ENCODE data around the gene SHBG.
"Not testable (repeated sequence)": the region's sequence is repeated elsewhere in the genome, so short reads cannot be mapped to it uniquely, and the experiment has no call there.

The SHBG gene

DNA sequence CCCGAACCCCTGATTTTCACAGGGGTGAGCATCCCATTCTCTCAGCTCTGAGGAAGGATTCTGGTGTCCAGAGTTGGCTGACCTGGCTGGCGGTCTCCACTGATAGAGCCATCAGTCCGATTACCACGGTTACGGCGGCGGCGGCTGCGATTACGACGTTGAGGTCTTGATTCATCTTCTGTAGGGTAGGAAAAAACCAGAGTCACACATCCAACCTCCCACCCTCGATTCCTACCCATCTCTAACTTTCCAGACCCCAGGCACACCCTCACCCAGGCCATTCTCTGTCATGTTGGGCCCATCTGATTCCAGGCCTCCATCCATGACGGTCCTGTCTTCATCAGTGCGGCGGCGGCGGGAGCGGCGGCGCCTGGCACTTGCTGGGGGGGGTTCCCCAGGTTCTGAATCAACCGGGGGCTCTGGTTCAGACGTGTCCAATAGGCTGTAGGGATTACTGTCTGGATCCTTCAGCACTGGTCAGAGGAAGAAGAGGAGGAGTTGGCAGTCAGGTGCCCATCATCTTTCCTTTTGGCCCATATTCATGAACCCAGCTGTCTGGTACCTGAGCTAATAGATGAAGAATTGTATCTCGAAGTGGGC lies 37.4 kb upstream of the SHBG start:
- H3K4me3 Mint-ChIP-seq, result no peak overlapping the region
- H3K36me3 Mint-ChIP-seq, result peaks cover 12% of the 10 kb centered on the region
- no peak overlapping the region for H3K27ac Mint-ChIP-seq

DNA sequence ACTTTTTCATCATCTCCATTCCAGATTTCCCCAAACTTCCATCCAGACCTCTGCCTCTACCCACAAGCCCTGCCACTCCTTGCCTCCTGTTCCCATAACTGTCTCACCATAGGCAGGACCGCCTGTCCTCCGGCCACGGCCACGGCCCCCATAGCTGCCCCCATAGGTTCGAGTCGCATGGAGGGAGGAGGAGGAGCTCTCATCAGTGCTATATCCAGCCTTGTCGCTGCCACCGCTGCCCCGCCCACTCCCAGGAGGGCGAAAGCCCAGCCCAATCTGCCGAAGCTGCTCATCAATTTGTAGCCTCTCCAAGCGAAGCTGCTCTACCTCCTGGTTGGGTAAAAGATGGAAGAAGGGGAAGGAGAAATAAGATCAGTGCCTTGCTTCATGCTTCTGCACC lies 36.6 kb upstream of the SHBG start:
- H3K4me1 Mint-ChIP-seq (ENCODE audit: low read depth), result peaks cover 2% of the 10 kb centered on the region
- no peaks in the 10 kb centered on the region for H3K27me3 Mint-ChIP-seq
- no peak overlapping the region for H3K27ac Mint-ChIP-seq
- peaks cover 12% of the 10 kb centered on the region for H3K36me3 Mint-ChIP-seq
- H3K4me3 Mint-ChIP-seq, result no peak overlapping the region
- H3K9me3 Mint-ChIP-seq (ENCODE audit: low read depth), result no peaks in the 10 kb centered on the region

More for the DNA sequence above, 37.4 kb upstream of the SHBG start:
- Mint-ChIP-seq H3K27me3 (no peaks in the 10 kb centered on the region), H3K9me3 (ENCODE audit: low read depth) (no peaks in the 10 kb centered on the region), H3K4me1 (ENCODE audit: low read depth) (peaks cover 3% of the 10 kb centered on the region)

DNA sequence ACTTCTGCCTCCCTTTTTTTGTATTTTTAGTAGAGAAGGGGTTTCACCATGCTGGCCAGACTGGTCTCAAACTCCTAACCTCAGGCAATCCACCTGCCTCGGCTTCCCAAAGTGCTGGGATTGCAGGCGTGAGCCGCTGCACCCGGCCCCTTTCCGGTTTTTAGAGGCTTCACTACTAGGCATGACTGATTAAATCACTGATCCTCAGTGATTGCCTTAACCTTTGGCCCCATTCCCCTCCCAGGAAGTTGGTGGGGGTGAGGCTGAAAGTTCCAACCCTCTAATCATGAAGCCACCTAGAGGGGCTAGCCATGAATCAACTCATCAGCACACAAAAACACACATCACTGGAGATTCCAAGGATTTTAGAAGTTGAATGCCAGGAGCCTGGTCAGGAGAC lies 32.4 kb upstream of the SHBG start:
- not testable (repeated sequence) for H3K4me3 Mint-ChIP-seq; H3K4me1 Mint-ChIP-seq (ENCODE audit: low read depth); H3K27ac Mint-ChIP-seq; H3K9me3 Mint-ChIP-seq (ENCODE audit: low read depth); H3K27me3 Mint-ChIP-seq
- peaks cover 14% of the 10 kb centered on the region for H3K36me3 Mint-ChIP-seq

DNA sequence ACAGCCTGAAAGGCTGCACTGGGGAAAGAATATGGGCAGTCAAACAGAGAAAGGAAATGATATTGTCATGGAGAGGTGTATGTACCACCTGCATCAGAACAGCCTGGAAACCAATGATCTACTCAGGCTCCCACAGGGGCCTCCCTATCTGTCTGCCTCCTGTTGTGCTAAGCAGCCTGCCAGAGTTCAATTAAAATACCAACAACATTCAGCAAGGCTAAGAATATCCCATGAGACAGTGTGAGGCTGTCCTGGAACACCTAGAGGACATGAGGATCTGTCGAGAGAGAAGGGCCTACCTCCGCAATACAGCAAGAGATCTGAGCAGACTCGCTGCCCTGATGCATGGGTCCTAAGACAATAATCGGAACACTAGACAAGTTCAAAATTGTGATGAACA lies 23.7 kb upstream of the SHBG start:
- peak overlapping the region; percentile 61 for H3K27ac Mint-ChIP-seq
- H3K36me3 Mint-ChIP-seq, result peaks cover 9% of the 10 kb centered on the region
- H3K27me3 Mint-ChIP-seq, result no peaks in the 10 kb centered on the region
- no peak overlapping the region for H3K4me3 Mint-ChIP-seq
- H3K4me1 Mint-ChIP-seq (ENCODE audit: low read depth), result peaks cover 17% of the 10 kb centered on the region
- H3K9me3 Mint-ChIP-seq (ENCODE audit: low read depth), result no peaks in the 10 kb centered on the region

DNA sequence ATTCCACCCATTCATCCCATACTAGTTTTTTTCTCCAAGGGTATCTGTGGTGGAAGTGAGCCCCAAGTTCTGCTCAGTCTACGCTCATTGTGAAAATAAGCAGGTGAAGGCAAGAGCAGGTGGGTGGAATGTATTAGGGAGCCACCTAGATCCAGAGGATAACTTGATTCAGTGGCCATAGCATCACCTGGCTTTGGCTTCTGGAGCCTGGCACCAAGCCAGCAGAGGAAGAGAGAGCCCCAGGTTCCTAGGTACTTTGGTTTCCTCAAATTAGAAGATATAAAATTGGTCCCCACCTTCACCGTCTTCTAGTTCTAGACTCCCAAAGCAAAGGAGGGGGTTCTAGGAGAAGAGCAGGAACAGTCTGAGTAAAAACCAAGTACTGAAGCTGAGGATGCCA lies 19.3 kb upstream of the SHBG start:
- Mint-ChIP-seq H3K9me3 (ENCODE audit: low read depth) (no peaks in the 10 kb centered on the region), H3K27ac (no peak overlapping the region), H3K4me1 (ENCODE audit: low read depth) (peaks cover 41% of the 10 kb centered on the region), H3K27me3 (no peaks in the 10 kb centered on the region), H3K36me3 (peaks cover 9% of the 10 kb centered on the region), H3K4me3 (peak overlapping the region; percentile 48)

DNA sequence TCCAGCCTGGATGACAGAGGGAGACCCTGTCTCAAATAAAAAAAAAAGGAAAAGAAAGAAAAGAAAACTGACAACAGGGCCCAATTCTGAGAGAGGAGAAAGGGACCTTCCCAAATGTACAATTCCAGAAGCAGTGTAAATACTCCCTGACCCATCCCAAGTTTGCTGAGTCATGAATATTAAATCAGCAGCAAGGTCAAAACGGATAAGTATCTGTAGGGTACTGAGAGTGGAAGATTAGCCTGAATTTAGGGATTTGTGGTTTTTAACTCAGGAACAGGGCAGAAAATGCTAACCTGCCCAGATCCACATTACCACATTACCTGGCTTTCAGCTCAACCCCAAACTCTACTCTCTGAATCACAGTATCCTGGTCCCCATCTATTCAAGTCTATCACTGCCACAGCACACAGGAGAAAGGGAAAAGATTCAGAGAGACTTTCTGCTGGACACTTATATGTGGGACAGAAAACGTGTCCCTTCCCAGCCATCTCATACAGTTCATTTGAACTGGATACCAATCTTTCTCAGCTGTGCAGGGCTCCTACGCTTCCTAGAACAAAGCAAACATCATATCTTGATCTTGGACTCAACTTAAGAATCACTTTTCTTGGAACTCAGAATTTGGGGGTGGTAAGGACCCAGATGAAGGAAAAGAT lies 18.2 kb upstream of the SHBG start:
- Mint-ChIP-seq H3K36me3 (peaks cover 3% of the 10 kb centered on the region), H3K4me1 (ENCODE audit: low read depth) (peaks cover 38% of the 10 kb centered on the region), H3K9me3 (ENCODE audit: low read depth) (no peaks in the 10 kb centered on the region), H3K27ac (peak overlapping the region; percentile 7), H3K4me3 (peak overlapping the region; percentile 95), H3K27me3 (no peaks in the 10 kb centered on the region)

DNA sequence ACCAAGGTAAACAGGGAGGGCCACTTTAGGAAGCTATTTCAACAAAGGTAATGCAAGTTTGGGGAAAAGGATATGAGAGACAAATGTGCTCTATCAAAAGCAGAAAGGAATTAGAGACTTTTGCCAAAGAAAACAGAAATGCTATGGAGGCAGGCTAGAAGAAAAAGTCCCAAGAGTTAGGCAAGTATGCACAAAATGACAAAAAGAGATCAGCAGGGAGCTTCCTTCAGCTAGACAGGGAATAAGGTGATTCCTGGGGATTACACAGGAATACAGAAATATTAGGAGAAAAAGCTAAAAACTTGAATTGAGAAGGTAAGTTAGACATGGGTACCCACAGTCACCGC lies 17.7 kb upstream of the SHBG start:
- Mint-ChIP-seq H3K4me1 (ENCODE audit: low read depth) (peaks cover 38% of the 10 kb centered on the region), H3K9me3 (ENCODE audit: low read depth) (no peaks in the 10 kb centered on the region), H3K27me3 (no peaks in the 10 kb centered on the region), H3K4me3 (peak overlapping the region; percentile 95), H3K36me3 (peaks cover 3% of the 10 kb centered on the region), H3K27ac (peak overlapping the region; percentile 7)

DNA sequence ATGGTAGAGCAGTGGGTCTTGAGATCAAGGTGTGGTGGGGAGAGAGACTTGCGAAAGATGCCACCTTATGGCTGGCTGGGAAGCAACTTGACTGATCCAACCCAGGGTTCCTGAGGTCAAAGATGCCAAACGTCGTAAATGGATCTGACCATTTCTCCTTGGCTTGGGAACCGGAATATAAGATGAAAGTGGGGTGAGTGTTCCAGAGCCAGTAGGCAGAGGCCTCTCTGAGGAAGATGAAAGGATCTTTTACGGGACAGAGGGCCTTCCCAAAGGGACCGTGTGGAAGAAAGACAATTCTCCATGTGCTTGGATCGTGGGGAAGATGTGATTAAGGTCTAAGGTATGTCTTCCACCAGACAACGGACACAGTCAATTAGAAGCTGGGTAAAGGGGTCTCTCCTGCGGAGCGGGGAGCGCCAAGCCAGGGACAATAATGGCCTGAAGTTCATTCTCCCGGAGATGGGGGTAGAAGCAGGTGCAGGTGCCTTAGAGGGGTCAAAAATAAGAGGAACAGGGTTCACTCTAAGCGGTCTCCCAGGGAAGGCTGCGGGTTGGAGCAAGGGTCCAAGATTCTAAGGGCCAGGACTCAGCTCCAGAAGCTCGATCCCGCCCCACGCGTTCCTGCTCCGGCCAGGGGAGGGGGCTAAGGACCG lies 16.0 kb upstream of the SHBG start:
- H3K27me3 Mint-ChIP-seq, result no peaks in the 10 kb centered on the region
- no peaks in the 10 kb centered on the region for H3K9me3 Mint-ChIP-seq (ENCODE audit: low read depth)
- peaks cover 3% of the 10 kb centered on the region for H3K36me3 Mint-ChIP-seq
- peaks cover 38% of the 10 kb centered on the region for H3K4me1 Mint-ChIP-seq (ENCODE audit: low read depth)
- peak overlapping the region; percentile 95 for H3K4me3 Mint-ChIP-seq
- H3K27ac Mint-ChIP-seq, result peak overlapping the region; percentile 92

DNA sequence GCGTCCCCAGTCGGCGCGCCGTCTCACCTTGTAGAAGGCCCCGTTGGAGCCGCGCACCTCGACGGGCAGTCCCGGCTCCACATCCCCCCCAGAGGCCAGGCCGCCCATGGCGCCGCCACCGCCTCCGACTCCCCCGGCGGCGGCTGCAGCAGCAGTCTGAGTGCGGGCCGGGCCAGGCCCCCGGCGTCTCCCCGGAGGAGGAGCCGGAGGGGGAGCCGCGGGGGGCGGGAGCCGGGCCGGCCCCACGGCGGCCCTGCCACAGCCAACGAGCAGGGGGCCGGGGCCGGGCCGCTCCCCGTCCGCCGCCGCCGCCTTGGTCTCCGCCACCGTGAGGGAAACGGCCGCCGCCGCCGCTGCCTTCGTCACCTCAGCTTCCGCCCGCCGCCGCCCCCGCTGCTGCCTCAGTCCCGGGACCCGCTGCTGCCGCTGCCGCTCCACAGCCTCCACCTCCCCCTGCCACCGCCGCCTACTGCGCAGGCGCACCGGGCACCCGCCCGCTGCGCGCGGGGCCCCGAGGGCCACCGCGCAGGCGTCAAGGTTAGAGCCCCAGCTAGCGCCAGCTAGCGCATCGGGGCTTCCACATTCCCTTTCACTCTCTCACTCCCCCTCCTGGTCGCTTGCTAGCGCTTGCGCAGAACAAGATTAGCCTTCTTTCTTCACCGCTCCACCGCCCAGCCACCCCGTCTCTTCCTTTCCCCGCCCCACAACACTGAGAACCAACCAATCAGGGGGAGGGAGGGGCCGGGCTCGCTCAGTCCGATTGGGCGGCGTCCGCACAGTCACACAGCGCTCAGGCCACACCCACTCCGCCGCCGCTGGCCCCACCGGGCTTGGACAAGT lies 15.3 kb upstream of the SHBG start, which contains the start of gene FXR2:
TSS of gene FXR2 (minus strand) at position 473 of the 840 bp plus-strand sequence. CDS start at position 108, 365 bp downstream.
- Mint-ChIP-seq H3K4me1 (ENCODE audit: low read depth) (peaks cover 33% of the 10 kb centered on the region), H3K4me3 (peak within 1 kb of the TSS; percentile 95), H3K27me3 (no peaks in the 10 kb centered on the region), H3K36me3 (peaks cover 3% of the 10 kb centered on the region), H3K27ac (peak within 1 kb of the TSS; percentile 92), H3K9me3 (ENCODE audit: low read depth) (no peaks in the 10 kb centered on the region)

DNA sequence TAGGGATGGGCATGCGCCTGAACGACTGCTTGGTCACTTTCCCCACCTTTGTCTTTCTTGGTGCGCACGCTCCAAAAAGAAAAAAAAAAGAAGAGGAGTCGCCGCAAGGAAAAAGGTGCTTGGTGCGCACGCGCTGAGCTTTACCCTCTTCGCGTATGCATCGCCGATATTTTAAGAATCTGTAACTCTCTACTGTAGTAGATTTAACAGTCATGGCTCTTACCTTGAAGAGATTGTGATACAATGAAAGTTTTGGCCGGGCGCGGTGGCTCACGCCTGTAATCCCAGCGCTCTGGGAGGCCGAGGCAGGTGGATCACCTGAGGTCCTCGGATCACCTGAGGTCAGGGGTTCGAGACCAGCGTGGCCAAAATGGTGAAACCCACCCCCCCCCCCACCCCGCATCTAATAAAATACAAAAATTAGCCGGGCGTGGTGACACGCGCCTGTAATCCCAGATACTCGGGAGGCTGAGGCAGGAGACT lies 14.6 kb upstream of the SHBG start:
- Mint-ChIP-seq H3K9me3 (ENCODE audit: low read depth) (no peaks in the 10 kb centered on the region), H3K4me1 (ENCODE audit: low read depth) (peaks cover 31% of the 10 kb centered on the region), H3K36me3 (peaks cover 3% of the 10 kb centered on the region), H3K27me3 (no peaks in the 10 kb centered on the region), H3K27ac (peak overlapping the region; percentile 85), H3K4me3 (peak overlapping the region; percentile 83)

DNA sequence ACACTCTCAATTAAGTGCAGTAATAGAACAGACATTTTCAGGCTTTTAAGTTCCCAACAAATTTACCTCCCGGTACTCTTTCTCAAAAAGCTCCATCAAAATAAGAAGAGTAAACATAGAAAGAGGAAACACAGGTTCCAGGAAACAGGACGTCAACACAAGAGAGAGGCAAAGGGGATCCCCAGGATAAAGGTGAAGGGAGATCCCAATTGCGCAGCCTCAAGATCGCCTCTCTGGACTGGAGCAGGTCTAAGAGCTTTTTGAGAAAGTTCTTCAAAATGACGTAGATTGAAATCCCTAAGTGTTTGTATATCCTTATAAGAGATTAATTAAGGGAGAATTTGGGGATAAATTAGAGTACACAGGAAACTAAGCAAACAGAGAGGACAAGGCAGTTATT lies 11.3 kb upstream of the SHBG start:
- H3K4me1 Mint-ChIP-seq (ENCODE audit: low read depth), result peaks cover 4% of the 10 kb centered on the region
- no peaks in the 10 kb centered on the region for H3K27me3 Mint-ChIP-seq
- no peaks in the 10 kb centered on the region for H3K36me3 Mint-ChIP-seq
- no peaks in the 10 kb centered on the region for H3K9me3 Mint-ChIP-seq (ENCODE audit: low read depth)
- no peak overlapping the region for H3K4me3 Mint-ChIP-seq
- H3K27ac Mint-ChIP-seq, result no peak overlapping the region

DNA sequence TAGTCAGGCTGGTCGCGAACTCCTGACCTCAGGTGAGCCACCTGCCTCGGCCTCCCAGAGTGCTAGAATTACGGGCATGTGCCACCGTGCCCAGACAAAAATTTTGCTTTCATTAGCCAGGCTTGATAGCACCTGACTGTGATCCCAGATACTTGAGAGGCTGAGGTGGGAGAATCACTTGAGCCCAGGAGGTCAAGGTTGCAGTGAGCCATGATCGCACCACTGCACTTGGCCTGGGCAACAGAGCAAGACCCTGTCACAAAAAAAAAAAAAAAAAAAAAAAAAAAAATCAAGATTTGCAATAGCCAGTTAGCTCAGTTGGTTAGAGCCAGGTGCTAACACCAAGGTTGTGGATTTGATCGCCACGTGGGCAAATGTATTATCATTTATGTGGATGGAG lies 9.1 kb upstream of the SHBG start:
- Mint-ChIP-seq H3K4me3 (no peak overlapping the region), H3K36me3 (no peaks in the 10 kb centered on the region), H3K4me1 (ENCODE audit: low read depth) (no peaks in the 10 kb centered on the region), H3K27ac (no peak overlapping the region), H3K9me3 (ENCODE audit: low read depth) (no peaks in the 10 kb centered on the region), H3K27me3 (no peaks in the 10 kb centered on the region)

DNA sequence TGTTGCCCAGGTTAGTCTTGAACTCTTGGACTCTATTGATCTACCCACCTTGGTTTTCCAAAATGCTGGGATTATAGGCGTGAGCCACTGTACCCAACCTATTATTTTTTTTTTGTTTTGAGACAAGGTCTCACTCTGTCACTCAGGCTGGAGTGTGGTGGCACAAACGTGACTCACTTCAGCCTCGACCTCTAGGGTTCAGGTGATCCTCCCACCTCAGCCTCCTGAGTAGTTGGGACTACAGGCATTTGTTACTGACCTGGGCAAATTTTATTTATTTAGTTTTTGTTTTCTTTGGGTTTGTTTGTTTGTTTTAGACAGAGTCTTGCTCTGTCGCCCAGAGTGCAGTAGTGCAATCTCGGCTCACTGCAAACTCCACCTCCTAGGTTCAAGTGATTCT lies 6.3 kb upstream of the SHBG start:
- Mint-ChIP-seq H3K36me3 (peaks cover 2% of the 10 kb centered on the region), H3K27ac (no peak overlapping the region), H3K4me3 (no peak overlapping the region), H3K4me1 (ENCODE audit: low read depth) (peaks cover 13% of the 10 kb centered on the region), H3K9me3 (ENCODE audit: low read depth) (no peaks in the 10 kb centered on the region), H3K27me3 (no peaks in the 10 kb centered on the region)

DNA sequence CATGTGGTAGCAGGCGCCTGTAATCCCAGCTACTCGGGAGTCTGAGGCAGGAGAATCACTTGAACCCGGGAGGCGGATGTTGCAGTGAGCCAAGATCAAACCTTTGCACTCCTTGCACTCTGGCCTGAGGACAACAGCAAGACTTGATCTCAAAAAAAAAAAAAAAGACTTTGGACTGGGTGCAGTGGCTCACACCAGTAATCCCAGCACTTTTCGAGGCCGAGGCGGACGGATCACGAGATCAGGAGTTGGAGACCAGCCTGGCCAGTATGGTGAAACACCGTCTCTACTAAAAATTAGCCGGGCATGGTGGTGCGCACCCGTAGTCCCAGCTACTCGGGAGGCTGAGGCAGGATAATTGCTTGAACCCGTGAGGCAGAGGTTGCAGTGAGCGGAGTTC lies 4.2 kb upstream of the SHBG start:
- H3K4me3 Mint-ChIP-seq; H3K36me3 Mint-ChIP-seq; H3K9me3 Mint-ChIP-seq (ENCODE audit: low read depth); H3K27ac Mint-ChIP-seq; H3K27me3 Mint-ChIP-seq: not testable (repeated sequence)
- peaks cover 13% of the 10 kb centered on the region for H3K4me1 Mint-ChIP-seq (ENCODE audit: low read depth)

DNA sequence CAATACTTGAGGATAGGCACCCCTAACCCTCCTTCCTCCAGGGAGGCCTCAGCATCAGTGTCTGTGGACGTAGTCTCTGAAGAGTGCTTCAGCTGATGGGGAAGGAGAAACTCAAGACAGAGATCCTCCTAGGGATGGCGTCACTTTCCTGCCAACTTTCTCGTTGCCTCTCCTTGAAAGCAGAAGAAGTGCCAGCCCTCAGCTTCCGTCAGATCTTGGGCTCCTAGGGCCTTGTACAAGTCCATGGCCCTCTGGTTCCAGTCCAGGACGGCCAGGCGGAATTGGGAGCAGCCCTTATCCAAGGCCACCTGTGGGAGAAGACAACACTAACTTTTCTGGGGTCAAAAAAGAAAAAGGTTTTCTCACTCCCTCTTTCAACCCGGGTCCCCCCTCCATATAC lies 3.6 kb upstream of the SHBG start:
- peaks cover 13% of the 10 kb centered on the region for H3K4me1 Mint-ChIP-seq (ENCODE audit: low read depth)
- H3K9me3 Mint-ChIP-seq (ENCODE audit: low read depth), result no peaks in the 10 kb centered on the region
- H3K4me3 Mint-ChIP-seq, result peak overlapping the region; percentile 90
- no peak overlapping the region for H3K27ac Mint-ChIP-seq
- H3K36me3 Mint-ChIP-seq, result peaks cover 2% of the 10 kb centered on the region
- no peaks in the 10 kb centered on the region for H3K27me3 Mint-ChIP-seq

Measured in activated naive CD8-positive, alpha-beta T cell (primary cell).